Brain pericyte (primary cell): ENCODE results near the gene ARHGAP10.
"Not testable (repeated sequence)": the region's sequence is repeated elsewhere in the genome, so short reads cannot be mapped to it uniquely, and the experiment has no call there.

Experiments used
- DNase-seq: peaks from one replicate; pipeline ENCODE4 v3.0.0-alpha.2; 2012; ENCODE audit warnings: low read depth, low spot score

The ARHGAP10 gene

DNA sequence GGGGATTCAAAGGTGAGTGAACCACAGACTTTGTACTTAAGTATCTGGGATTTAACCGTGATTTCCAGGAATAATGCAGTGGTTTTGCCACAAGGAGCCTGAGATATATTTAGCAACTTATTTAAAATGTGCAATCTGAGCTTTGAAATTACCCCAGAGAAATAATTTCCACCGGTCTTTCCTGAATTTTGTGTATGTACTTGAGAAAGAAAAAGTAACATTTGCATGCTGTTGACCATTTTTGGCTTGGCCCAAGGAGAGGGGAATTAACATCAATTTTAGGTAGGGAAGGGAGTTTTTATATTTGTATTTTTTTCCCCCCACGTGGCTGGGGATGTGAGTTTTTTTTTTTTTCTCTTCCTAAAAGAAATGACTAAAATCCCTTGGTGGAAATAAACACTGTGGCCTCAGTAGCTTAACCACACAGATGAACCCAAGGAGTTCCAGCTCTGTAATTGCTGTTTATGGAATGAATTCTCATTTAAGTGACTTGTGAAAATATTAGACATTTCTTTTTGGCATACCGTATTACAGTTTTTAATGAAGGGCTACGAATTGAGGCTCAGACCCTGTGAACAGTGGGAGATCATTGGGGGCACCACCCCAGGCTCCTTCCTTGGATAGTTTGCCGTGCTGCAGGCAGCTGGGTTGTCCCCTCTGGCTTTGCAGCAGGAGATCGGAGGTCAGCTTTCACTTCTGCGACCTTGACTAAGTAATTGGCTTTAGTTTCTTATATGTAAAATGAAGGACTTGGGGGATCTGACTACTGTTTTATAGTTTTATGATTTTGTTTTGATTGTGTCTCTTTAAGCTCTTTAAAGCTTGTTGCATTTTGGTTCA is 116.1 kb downstream of the ARHGAP10 start:
- no peak for DNase-seq

DNA sequence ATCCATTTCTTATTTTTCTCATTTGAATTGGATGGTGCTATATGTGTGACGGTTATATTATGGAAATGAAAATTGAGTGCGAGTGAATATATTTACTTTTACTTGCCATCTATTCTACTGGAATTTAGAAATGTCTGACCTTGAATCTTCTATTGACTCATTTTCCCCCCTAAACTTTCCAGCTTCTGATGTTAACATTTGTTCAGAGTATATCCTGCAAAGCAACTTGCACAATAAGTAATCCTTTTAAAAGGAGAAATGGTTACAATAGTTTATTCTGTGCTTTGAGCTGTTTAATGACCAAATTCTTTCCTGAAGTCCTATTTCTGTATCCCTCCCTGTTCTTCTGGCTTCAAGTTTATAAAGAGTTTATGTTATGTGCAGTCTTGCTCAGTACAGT is 116.7 kb downstream of the ARHGAP10 start:
- no peak for DNase-seq

DNA sequence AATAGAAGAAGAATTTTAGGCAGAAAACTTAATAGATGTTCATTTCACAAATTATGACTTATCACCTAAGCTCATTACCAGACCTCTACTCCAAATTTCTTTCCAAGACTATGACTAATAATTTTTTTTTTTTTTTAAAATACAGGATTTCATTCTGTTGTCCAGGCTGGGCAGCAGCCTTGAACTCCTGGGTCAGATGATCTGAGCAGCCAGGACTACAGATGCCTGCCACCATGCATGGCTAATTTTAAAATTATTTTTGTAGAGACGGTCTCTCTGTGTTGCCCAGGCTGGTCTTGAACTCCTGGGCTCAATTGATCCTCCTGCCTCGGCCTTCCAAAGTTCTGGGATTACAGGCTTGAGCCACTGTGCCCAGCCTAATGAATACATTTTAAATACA is 119.2 kb downstream of the ARHGAP10 start:
- no peak for DNase-seq

GRCh38 chr4:147853706-147854105 is 121.8 kb downstream of the ARHGAP10 start:
- DNase-seq = no peak

- no peak for DNase-seq
Measured at GRCh38 chr4:147854154-147854553, 122.3 kb downstream of the ARHGAP10 start.

GRCh38 chr4:147855571-147856009 is 123.7 kb downstream of the ARHGAP10 start:
- no peak for DNase-seq

- no peak for DNase-seq
Measured at GRCh38 chr4:147860960-147861359, 129.1 kb downstream of the ARHGAP10 start.

DNA sequence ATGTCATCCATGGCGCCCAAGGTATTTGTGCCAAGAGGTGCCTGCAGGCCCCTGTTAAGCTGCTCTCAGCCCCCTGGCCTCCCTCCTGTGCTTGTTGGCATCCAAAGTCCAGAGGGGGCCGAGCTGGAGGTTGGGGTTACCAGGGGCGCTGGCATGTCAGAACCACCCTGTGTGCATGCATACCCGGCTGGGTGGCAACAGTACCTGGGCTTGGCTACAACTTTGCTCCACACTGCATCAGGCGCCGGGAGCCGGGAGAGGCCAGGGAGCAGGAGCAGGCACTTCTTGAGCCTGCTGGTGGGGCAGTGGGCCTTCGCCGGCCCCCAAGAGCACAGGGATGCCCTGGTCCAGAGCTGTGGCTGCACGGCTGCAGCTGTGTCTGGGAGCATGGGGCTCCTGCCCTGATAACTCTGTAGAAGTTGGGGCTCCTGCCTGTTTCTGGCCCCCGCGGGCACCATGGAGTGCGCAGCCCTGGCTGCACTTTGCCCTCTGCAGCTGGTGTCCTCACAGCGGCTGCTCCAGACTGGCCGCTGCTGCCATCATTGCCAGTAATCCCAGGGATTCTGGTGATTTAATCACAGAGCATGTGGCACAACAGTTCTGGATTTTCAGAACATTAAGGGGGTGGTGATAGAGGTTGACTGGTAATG is 130.3 kb downstream of the ARHGAP10 start:
- DNase-seq = no peak

DNA sequence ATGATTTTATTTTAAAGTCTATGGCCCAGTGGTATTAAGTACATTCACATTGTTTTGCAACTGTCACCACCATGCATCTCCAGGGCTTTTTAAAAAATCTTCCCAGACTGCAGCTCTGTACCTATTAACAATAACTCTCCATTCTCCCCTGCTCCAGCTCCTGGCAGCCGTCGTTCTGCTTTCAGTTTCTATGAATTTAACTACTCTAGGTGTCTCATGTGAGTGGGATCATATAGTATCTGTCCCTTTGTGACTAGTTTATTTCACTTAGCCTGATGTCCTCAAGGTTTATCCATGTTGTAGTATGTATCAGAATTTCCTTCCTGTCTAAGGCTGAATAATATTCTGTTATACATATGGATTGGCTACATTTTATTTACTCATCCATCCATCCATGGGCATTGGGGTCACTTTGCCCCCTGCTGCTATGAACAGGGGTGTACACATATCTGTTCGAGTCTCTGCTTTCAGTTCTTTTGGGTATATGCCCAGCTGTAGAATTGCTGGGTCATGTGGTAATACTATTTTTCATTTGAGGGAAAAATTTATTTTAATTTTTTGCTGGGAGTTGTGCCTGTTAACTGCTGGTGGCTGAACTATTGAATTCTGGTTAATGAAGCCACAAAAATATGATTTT is 131.3 kb downstream of the ARHGAP10 start:
- DNase-seq = no peak

DNA sequence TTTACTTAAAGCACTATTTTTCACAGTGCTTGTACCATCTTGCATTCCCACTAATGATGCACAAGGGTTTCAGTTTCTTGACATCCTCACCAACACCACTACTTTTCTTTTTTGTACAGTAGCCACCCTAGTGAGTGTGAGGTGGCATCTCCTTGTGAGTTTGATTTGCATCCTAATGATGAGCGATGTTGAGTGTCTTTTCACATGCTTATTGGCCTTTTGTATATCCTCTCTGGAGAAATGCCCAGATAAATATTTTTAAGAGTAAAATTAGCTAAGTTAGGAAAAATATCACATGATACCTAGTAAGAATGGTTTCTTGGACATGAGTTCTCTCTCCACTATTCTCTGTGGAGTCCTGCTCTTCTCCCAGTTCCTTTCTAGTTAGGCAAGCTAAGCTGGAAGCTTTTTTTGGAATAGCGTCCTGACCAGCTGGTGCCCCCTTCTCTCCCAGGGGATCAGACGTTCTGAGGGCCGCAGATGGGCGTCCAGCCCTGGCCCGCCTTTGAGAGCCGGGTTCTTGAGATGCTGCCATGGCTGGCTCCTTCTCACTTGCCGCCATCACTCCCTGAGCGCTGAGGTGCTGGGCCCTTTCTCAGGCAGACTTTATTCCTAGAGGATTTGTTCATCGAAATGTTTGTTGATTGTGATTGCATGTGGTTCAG is 132.1 kb downstream of the ARHGAP10 start:
- no peak for DNase-seq

DNA sequence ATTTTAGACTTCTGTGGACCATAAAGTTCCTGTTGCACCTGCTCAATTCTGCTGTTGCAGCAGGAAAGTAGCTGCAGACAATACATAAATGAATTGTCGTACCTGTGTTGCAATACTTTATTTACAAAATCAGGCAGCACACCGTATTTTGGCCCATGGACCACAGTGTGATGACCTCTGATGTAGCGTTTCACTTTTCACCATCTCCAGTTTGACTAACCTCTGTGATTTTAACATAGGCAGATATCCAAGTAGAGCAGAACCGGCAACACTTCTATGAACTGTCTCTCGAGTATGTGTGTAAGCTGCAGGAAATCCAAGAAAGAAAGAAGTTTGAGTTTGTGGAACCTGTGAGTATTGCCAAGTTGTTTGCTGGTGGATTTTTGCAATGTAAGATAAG is 132.7 kb downstream of the ARHGAP10 start:
- DNase-seq = no peak

- no peak for DNase-seq
Measured at GRCh38 chr4:147865926-147866325, 134.0 kb downstream of the ARHGAP10 start.

DNA sequence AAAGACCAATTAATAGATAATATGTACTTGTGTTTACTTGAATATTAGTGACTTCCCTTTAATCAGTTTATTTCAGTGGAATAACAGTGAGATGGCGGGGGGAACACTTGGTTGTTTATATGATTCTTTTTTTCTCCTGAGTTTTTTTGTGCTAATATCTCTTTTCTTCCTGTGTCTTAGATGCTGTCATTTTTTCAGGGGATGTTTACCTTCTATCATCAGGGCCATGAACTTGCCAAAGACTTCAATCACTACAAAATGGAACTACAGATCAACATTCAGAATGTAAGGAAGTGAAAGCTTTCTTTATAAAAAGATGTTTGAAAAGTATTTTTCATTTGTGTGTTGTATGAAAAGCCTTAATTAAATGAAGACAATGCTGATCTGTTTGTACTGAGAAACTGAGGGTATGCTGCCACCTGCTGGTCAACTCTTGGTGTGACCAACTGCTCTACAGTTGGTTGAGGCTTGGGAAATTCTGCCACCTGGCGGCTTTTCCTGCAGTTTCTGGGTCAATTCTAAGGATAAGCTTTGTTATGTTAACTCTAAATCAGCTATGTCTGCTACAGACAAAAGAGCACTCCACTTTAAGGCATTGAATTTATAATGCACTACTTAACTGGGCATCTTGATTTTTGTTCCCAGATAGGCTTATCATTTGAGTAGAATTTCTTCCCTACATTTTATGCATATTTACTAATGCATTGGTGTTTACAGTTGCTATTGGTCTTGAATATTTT is 134.8 kb downstream of the ARHGAP10 start:
- DNase-seq = peak; percentile 78

DNA sequence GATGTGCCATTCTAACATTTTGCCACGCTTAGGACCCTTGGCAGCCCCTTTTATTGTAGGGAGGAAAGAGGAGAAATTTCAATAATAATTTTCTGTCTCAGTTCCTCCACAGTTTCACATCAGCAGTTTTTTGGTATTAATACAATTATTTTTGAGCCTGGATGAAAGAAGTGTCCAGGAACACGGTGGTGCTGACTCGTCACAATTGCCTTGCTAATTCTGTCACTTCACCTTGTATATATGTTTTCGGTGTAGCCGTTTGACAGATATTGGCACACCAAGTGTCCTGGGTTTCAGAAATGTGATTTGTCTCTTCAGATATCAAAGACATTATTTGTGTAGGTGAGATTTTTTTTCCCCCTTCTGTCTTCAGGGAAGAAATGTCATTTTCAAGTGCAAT is 142.2 kb downstream of the ARHGAP10 start:
- no peak for DNase-seq

DNA sequence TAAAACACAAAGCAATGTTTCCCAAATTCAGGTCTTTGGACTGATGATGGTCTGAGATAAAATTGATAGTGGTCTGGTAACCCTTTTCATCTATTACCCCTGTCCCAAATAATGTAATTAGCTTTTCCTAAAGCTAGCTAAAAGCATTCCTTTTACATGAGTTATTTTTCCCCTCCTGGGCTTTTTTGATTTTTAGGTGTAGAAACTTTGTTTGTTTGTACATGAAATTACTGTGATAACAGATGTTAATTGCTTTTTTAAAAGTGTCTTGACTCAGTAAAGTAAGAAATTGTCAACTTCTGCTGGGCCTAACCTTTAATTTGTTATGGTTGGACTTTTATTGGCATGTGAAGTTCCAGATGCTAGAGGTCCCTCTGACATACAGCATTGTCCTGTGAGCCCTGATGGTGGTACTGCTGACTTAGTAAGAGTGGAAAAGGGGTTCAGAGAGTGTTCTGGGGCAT is 145.5 kb downstream of the ARHGAP10 start:
- no peak for DNase-seq

- DNase-seq = no peak
Measured at GRCh38 chr4:147879676-147880075, 147.8 kb downstream of the ARHGAP10 start.

- DNase-seq = no peak
Measured at GRCh38 chr4:147880511-147880910, 148.6 kb downstream of the ARHGAP10 start.

- DNase-seq = no peak
Measured at GRCh38 chr4:147884536-147884935, 152.6 kb downstream of the ARHGAP10 start.

DNA sequence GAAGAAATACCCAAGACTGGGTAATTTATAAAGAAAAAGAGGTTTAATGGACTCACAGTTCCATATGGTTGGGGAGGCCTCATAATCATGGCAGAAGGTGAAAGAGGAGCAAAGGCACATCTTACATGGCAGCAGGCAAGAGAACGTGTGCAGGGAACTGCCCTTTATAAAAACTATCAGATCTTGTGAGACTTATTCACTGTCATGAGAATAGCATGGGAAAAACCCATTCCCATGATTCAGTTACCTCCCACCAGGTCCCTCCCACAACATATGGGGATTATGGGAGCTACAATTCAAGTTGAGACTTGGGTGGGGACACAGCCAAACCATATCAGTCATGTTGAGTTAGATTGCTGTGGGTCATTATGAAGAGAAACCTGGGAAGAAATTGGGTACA is 153.3 kb downstream of the ARHGAP10 start:
- DNase-seq = not testable (repeated sequence)

GRCh38 chr4:147891476-147892115 is 159.7 kb downstream of the ARHGAP10 start:
- no peak for DNase-seq

GRCh38 chr4:147899512-147899911 is 167.6 kb downstream of the ARHGAP10 start:
- no peak for DNase-seq
